ENCODE data around the gene ZNF334. TPM values are rescaled to one million over a fixed set of nuclear protein-coding genes. Genes with fewer than 3 reads are reported as not detected.

ZNF334 gene
- total RNA-seq, 1 donor from 2014 or later: 7.8 TPM

- H3K27me3 ChIP-seq (ENCODE audit: control insufficient read depth, insufficient read depth, low read length): no peaks in the 10 kb centered on the region
- no peak for TF ChIP-seq CTCF (IDR thresholded peaks at IDR 0.05; ENCODE audit: insufficient read depth, low read length, poor library complexity, severe bottlenecking)
- no peaks in the 10 kb centered on the region for H3K36me3 ChIP-seq (ENCODE audit: control insufficient read depth, insufficient read depth, low read length)
- no peak for DNase-seq (ENCODE audit: low read depth)
- H3K4me3 ChIP-seq (ENCODE audit: low read depth, low read length): no peak overlapping the region
Measured at GRCh38 chr20:46491354-46491753, 22.0 kb downstream of the ZNF334 start.

- Histone ChIP-seq H3K4me3 (ENCODE audit: low read depth, low read length) (no peak overlapping the region), H3K27me3 (ENCODE audit: control insufficient read depth, insufficient read depth, low read length) (peaks cover 2% of the 10 kb centered on the region), H3K36me3 (ENCODE audit: control insufficient read depth, insufficient read depth, low read length) (no peaks in the 10 kb centered on the region)
- no peak for TF ChIP-seq CTCF (IDR thresholded peaks at IDR 0.05; ENCODE audit: insufficient read depth, low read length, poor library complexity, severe bottlenecking)
- DNase-seq (ENCODE audit: low read depth): no peak
Measured at GRCh38 chr20:46488451-46488850, 24.9 kb downstream of the ZNF334 start.

GRCh38 chr20:46487628-46488027, 25.7 kb downstream of the ZNF334 start:
- TF ChIP-seq CTCF (IDR thresholded peaks at IDR 0.05; ENCODE audit: insufficient read depth, low read length, poor library complexity, severe bottlenecking): no peak
- no peak for DNase-seq (ENCODE audit: low read depth)
- peaks cover 2% of the 10 kb centered on the region for H3K27me3 ChIP-seq (ENCODE audit: control insufficient read depth, insufficient read depth, low read length)
- H3K4me3 ChIP-seq (ENCODE audit: low read depth, low read length): no peak overlapping the region
- no peaks in the 10 kb centered on the region for H3K36me3 ChIP-seq (ENCODE audit: control insufficient read depth, insufficient read depth, low read length)

- TF ChIP-seq CTCF (IDR thresholded peaks at IDR 0.05; ENCODE audit: insufficient read depth, low read length, poor library complexity, severe bottlenecking): no peak
- Histone ChIP-seq H3K27me3 (ENCODE audit: control insufficient read depth, insufficient read depth, low read length) (peaks cover 2% of the 10 kb centered on the region), H3K4me3 (ENCODE audit: low read depth, low read length) (no peak overlapping the region), H3K36me3 (ENCODE audit: control insufficient read depth, insufficient read depth, low read length) (no peaks in the 10 kb centered on the region)
- DNase-seq (ENCODE audit: low read depth): no peak
Measured at GRCh38 chr20:46485431-46485830, 27.9 kb downstream of the ZNF334 start.

GRCh38 chr20:46484954-46485353, 28.4 kb downstream of the ZNF334 start:
- no peak for DNase-seq (ENCODE audit: low read depth)
- H3K27me3 ChIP-seq (ENCODE audit: control insufficient read depth, insufficient read depth, low read length): peaks cover 2% of the 10 kb centered on the region
- no peak for TF ChIP-seq CTCF (IDR thresholded peaks at IDR 0.05; ENCODE audit: insufficient read depth, low read length, poor library complexity, severe bottlenecking)
- H3K4me3 ChIP-seq (ENCODE audit: low read depth, low read length): no peak overlapping the region
- H3K36me3 ChIP-seq (ENCODE audit: control insufficient read depth, insufficient read depth, low read length): no peaks in the 10 kb centered on the region

GRCh38 chr20:46483879-46484278, 29.5 kb downstream of the ZNF334 start:
- Histone ChIP-seq H3K27me3 (ENCODE audit: control insufficient read depth, insufficient read depth, low read length) (peaks cover 2% of the 10 kb centered on the region), H3K36me3 (ENCODE audit: control insufficient read depth, insufficient read depth, low read length) (no peaks in the 10 kb centered on the region), H3K4me3 (ENCODE audit: low read depth, low read length) (no peak overlapping the region)
- no peak for DNase-seq (ENCODE audit: low read depth)
- TF ChIP-seq CTCF (IDR thresholded peaks at IDR 0.05; ENCODE audit: insufficient read depth, low read length, poor library complexity, severe bottlenecking): no peak
